Activated B cell treated with CpG ODN at 0.5 μM for 24 hours (primary cell): Measurements from ENCODE around the gene TRPV4. TPM values are rescaled to one million over a fixed set of nuclear protein-coding genes. Genes with fewer than 3 reads are reported as not detected.

Experiments
- ATAC-seq: fragments of 200-7000 bp; cut with Tn5 transposase; one replicate; pipeline ENCODE4 v1.10.0; 2021; ENCODE audit warnings: low read depth, mild to moderate bottlenecking, moderate library complexity
- CTCF ChIA-PET: fragments of 350-600 bp; sonication (Branson Sonifier 250); formaldehyde crosslinking; loops from one replicate; lab custom pipeline; 2021; ENCODE audit warnings: antibody characterized with exemption; lab: Charles Lee
- POLR2A ChIA-PET: fragments of 350-600 bp; sonication (Branson Sonifier 250); formaldehyde crosslinking; loops from one replicate; lab custom pipeline; 2021; ENCODE audit warnings: antibody characterized with exemption; lab: Charles Lee
- DNase-seq: peaks from one replicate; pipeline ENCODE4 v3.0.0; 2022
- H3K27ac Mint-ChIP-seq: one replicate; pipeline ENCODE4 v1.8.0; 2020; ENCODE audit warnings: mixed read lengths
- H3K27me3 Mint-ChIP-seq: one replicate; pipeline ENCODE4 v1.8.0; 2021; ENCODE audit warnings: mixed read lengths
- H3K36me3 Mint-ChIP-seq: one replicate; pipeline ENCODE4 v1.8.0; 2021; ENCODE audit warnings: low read depth, mixed read lengths
- H3K4me1 Mint-ChIP-seq: one replicate; pipeline ENCODE4 v1.8.0; 2021; ENCODE audit warnings: mixed read lengths
- H3K4me3 Mint-ChIP-seq: one replicate; pipeline ENCODE4 v1.8.0; 2020; ENCODE audit warnings: mild to moderate bottlenecking, mixed read lengths
- H3K9me3 Mint-ChIP-seq: one replicate; pipeline ENCODE4 v1.8.0; 2020; ENCODE audit warnings: mixed read lengths
- intact Hi-C: fragments of 100-400 bp; cut with micrococcal nuclease; formaldehyde crosslinking; loops from one replicate; pipeline ENCODE4 v1.15.1; 2024
- total RNA-seq: library from RNA; stranded (reverse); gene quantifications from 2 replicates; pipeline ENCODE4 v1.2.3, GENCODE V29; 2022
- TF ChIP-seq, protein P1 (sequence below): fragments of 200-600 bp; IDR thresholded peaks from one replicate; pipeline ENCODE4 v1.8.0; 2022; ENCODE audit warnings: antibody characterized with exemption, mild to moderate bottlenecking

TRPV4 gene
- total RNA-seq, 1 donor from 2014 or later = not detected

DNA sequence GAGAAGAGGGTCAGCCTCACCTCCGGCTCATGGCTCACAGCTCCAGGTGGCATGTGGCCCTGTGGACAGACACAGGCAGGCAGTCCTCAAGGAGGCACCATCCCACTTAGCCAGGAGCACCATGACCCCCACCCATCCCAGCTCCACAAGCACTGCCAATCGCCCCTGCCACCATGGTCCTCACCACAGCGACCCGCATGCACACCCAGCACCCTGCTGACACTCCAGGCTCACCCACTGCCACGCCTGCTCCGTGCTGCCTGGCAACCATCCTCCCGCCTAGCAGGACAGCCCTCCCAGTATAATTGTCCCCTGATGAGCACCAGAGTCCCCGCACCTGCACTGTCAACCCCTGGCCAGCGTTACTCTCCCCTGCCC, 50.9 kb downstream of the TRPV4 start:
- POLR2A ChIA-PET = no interaction called here
- CTCF ChIA-PET = no interaction called here
- no peaks in the 10 kb centered on the region for H3K36me3 Mint-ChIP-seq
- no peak overlapping the region for H3K4me3 Mint-ChIP-seq
- H3K4me1 Mint-ChIP-seq = no peaks in the 10 kb centered on the region
- TF ChIP-seq, protein P1, sequence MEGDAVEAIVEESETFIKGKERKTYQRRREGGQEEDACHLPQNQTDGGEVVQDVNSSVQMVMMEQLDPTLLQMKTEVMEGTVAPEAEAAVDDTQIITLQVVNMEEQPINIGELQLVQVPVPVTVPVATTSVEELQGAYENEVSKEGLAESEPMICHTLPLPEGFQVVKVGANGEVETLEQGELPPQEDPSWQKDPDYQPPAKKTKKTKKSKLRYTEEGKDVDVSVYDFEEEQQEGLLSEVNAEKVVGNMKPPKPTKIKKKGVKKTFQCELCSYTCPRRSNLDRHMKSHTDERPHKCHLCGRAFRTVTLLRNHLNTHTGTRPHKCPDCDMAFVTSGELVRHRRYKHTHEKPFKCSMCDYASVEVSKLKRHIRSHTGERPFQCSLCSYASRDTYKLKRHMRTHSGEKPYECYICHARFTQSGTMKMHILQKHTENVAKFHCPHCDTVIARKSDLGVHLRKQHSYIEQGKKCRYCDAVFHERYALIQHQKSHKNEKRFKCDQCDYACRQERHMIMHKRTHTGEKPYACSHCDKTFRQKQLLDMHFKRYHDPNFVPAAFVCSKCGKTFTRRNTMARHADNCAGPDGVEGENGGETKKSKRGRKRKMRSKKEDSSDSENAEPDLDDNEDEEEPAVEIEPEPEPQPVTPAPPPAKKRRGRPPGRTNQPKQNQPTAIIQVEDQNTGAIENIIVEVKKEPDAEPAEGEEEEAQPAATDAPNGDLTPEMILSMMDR = no peak
- no peak overlapping the region for H3K27ac Mint-ChIP-seq
- ATAC-seq = no peak
- no peaks in the 10 kb centered on the region for H3K9me3 Mint-ChIP-seq
- peaks cover 5% of the 10 kb centered on the region for H3K27me3 Mint-ChIP-seq
- intact Hi-C loops = no loop called here
- no peak for DNase-seq

DNA sequence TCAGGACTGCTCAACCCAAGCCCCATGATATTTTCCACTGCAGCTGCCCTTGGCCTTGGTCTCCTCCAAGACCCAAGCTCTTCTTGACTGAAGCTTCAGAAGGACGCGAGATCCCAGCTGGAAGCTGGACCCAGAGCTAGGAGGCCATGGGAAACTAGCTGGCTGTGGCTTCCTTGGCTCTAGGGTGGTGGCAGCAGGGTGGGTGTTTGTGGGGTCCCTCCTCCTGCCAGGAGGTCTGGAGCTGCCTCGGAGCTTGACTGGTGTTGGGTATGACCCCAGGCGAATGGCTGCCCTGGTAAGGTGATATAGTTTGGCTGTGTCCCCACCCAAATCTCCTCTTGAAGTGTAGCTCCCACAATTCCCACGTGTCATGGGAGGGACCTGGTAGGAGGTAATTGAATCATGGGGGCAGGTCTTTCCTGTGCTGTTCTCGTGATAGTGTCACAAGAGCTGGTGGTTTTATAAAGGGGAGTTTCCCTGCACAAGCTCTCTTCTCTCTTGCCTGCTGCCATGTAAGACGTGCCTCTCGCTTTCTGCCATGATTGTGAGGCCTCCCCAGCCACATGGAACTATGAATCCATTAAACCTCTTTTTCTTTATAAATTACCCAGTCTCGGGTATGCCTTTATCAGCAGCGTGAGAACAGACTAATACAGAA, 51.4 kb downstream of the TRPV4 start:
- no peak for DNase-seq
- TF ChIP-seq, protein P1 = no peak
- CTCF ChIA-PET = no interaction called here
- Mint-ChIP-seq H3K27me3 (peaks cover 5% of the 10 kb centered on the region), H3K9me3 (no peaks in the 10 kb centered on the region), H3K4me1 (no peaks in the 10 kb centered on the region), H3K27ac (no peak overlapping the region), H3K36me3 (no peaks in the 10 kb centered on the region), H3K4me3 (no peak overlapping the region)
- intact Hi-C loops = no loop called here
- POLR2A ChIA-PET = no interaction called here
- ATAC-seq = no peak

DNA sequence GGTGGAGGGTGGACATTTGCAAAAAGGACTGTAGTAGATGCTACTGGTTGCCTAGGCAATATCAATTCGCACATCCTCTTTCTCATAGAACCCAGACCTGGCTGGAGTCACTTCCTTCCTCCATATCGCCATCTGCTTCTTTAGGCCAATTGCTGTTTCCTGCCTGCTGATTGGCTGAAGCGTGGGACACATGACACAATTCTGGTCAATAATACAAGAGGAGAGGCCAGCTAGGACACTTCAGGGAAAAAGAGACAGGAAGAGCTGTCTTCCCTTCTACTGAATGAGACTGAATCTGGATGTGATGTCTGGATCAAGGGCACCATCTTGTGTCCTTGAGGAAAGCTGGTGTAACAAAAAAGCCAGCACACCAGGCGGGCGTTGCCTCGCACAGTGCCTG, 53.8 kb downstream of the TRPV4 start:
- no peaks in the 10 kb centered on the region for H3K36me3 Mint-ChIP-seq
- CTCF ChIA-PET = no interaction called here
- peaks cover 5% of the 10 kb centered on the region for H3K27me3 Mint-ChIP-seq
- intact Hi-C loops = no loop called here
- ATAC-seq (no peak), DNase-seq (no peak)
- no peak overlapping the region for H3K27ac Mint-ChIP-seq
- H3K4me1 Mint-ChIP-seq = no peaks in the 10 kb centered on the region
- no peak overlapping the region for H3K4me3 Mint-ChIP-seq
- H3K9me3 Mint-ChIP-seq = no peaks in the 10 kb centered on the region
- TF ChIP-seq, protein P1 = no peak
- POLR2A ChIA-PET = interaction anchor here (0.5 kb wide), 1 partner anchor 139 kb away, joined by 3 read pairs; no protein-coding TSS in a partner anchor

DNA sequence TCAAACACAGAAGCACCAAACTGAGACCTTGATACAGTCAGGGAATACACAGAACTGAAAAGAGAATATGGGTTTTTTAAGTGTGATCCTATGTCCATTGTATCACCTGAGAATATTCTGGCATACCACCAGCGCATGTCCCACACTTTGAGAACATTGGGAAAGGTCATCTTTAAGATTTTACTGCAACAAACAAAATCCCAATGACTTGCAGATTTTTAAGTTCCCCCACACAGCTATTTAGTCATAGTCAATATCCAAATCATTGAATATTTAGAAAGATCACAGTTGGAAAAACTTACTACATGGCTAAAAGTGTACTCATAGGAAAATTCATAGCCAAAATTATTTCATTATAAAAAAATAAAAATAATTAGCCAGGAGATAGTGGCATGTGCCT, 54.5 kb downstream of the TRPV4 start:
- Mint-ChIP-seq H3K27ac (no peak overlapping the region), H3K36me3 (no peaks in the 10 kb centered on the region), H3K9me3 (no peaks in the 10 kb centered on the region), H3K4me3 (no peak overlapping the region), H3K4me1 (peaks cover 1% of the 10 kb centered on the region), H3K27me3 (peaks cover 5% of the 10 kb centered on the region)
- POLR2A ChIA-PET = no interaction called here
- intact Hi-C loops = no loop called here
- TF ChIP-seq, protein P1 = no peak
- ATAC-seq (no peak), DNase-seq (no peak)
- CTCF ChIA-PET = no interaction called here

DNA sequence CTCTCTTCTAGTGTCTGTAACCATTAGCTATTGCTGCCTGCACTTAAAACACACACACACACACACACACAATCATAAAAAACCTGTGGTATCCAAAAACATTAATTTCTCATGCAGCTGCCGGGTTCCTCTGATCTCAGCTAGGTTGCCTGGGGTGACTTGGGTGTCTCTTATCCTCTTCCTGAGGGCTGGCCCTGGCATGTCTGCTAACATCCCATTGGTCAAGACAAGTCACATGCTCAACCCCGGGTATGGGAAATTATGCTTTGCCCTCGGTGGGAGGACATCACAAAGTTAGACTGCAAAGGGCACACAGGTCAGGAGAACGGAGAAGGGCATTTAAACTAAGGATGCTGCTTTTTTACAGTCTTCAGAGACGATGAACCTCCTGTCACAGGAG, 55.7 kb downstream of the TRPV4 start:
- Mint-ChIP-seq H3K9me3 (no peaks in the 10 kb centered on the region), H3K4me3 (no peak overlapping the region), H3K36me3 (no peaks in the 10 kb centered on the region), H3K4me1 (peaks cover 8% of the 10 kb centered on the region), H3K27ac (no peak overlapping the region), H3K27me3 (no peaks in the 10 kb centered on the region)
- TF ChIP-seq, protein P1 = no peak
- ChIA-PET CTCF (interaction anchor here (0.6 to 7.2 kb wide), 4 partner anchors 180 to 952 kb away, joined by 3 to 49 read pairs (median 4); no protein-coding TSS in a partner anchor), POLR2A (no interaction called here)
- intact Hi-C loops = no loop called here
- DNase-seq = no peak
- ATAC-seq = no peak
